Endothelial cell of umbilical vein (primary cell): Measurements from ENCODE around the gene ACADSB. TPM values are rescaled to one million over a fixed set of nuclear protein-coding genes. Genes with fewer than 3 reads are reported as not detected.

Experiments used
- BruUV-seq: library from RNA; stranded (reverse); fragments of 400-500 nt; replicated peaks from 2 replicates; lab custom pipeline; 2021; lab: Mats Ljungman, UMichigan
- CTCF ChIA-PET: fragments of 300-600, 350-600 bp; sonication (Branson Sonifier 250); formaldehyde crosslinking; loops from one replicate; lab custom pipeline; 2021; ENCODE audit warnings: antibody characterized with exemption, inconsistent platforms; lab: Charles Lee
- POLR2A ChIA-PET: fragments of 300-600, 350-600 bp; sonication (Branson Sonifier 250); formaldehyde crosslinking; loops from one replicate; lab custom pipeline; 2021; ENCODE audit warnings: antibody characterized with exemption, inconsistent platforms; lab: Charles Lee
- DNase-seq: peaks from one replicate; pipeline ENCODE4 v3.0.0-alpha.2; 2011; ENCODE audit warnings: low read depth, low spot score
- FAIRE-seq: peaks from 2 replicates; lab custom pipeline; 2011; peaks lifted over from hg19 to GRCh38; lab: Jason Lieb, UNC
- H2AFZ ChIP-seq: 2 replicates; pipeline ENCODE4 v1.6.0; 2012; ENCODE audit warnings: low read depth, low read length, control low read depth, inconsistent platforms
- H3K27ac ChIP-seq: 2 replicates; pipeline ENCODE4 v1.5.1; 2011; ENCODE audit warnings: low read depth, mild to moderate bottlenecking, control low read depth, low read length, moderate library complexity; ENCODE audit not compliant: insufficient read depth
- H3K27me3 ChIP-seq, 2 experiments: 2 replicates each; pipeline versions ENCODE4 v1.6.0 to v1.6.1; 2011; ENCODE audit warnings: low read length in 2 of 2, mixed read lengths in 1 of 2; ENCODE audit not compliant: control insufficient read depth in 2 of 2, insufficient read depth in 2 of 2
- H3K36me3 ChIP-seq, 2 experiments: 2 replicates in 1 of 2; 3 replicates in 1 of 2; pipeline ENCODE4 v1.5.1; 2011; ENCODE audit warnings: low read length in 2 of 2, mild to moderate bottlenecking in 1 of 2, moderate library complexity in 1 of 2; ENCODE audit not compliant: control insufficient read depth in 2 of 2, insufficient read depth in 2 of 2; ENCODE audit errors: extremely low read depth in 1 of 2
- H3K4me1 ChIP-seq: 3 replicates; pipeline ENCODE4 v1.5.1; 2011; ENCODE audit warnings: mild to moderate bottlenecking, low read length; ENCODE audit not compliant: control insufficient read depth, insufficient read depth; ENCODE audit errors: extremely low read depth
- H3K4me2 ChIP-seq: 2 replicates; pipeline ENCODE4 v1.6.1; 2011; ENCODE audit warnings: low read length, control low read depth, mixed read lengths; ENCODE audit not compliant: insufficient read depth
- H3K4me3 ChIP-seq, 3 experiments: fragments of 200-600 bp in 1 of 3; sonication (generic), shearing (Covaris generic) in 1 of 3; replicated peaks in 1 of 3; 2 replicates each; pipeline ENCODE4 v1.5.1; 2011 to 2016; ENCODE audit warnings: control low read depth in 3 of 3, low read length in 3 of 3, mild to moderate bottlenecking in 2 of 3, inconsistent platforms in 1 of 3, low read depth in 1 of 3, moderate library complexity in 1 of 3; ENCODE audit not compliant: insufficient read depth in 1 of 3
- H3K79me2 ChIP-seq: 2 replicates; pipeline ENCODE4 v1.6.0; 2012; ENCODE audit warnings: low read length, inconsistent platforms; ENCODE audit not compliant: control insufficient read depth, insufficient read depth
- H3K9ac ChIP-seq: replicated peaks from 2 replicates; pipeline ENCODE3; 2011; ENCODE audit warnings: low read length, control low read depth; ENCODE audit not compliant: insufficient read depth; ENCODE audit errors: extremely low read depth
- H3K9me1 ChIP-seq: replicated peaks from 3 replicates; pipeline ENCODE4 v1.6.0; 2011; ENCODE audit warnings: mild to moderate bottlenecking, low read length; ENCODE audit not compliant: control insufficient read depth, insufficient read depth; ENCODE audit errors: extremely low read depth
- H3K9me3 ChIP-seq: replicated peaks from 2 replicates; pipeline ENCODE4 v1.5.1; 2012; ENCODE audit warnings: low read length, inconsistent platforms; ENCODE audit not compliant: control insufficient read depth, insufficient read depth
- H4K20me1 ChIP-seq: replicated peaks from 2 replicates; pipeline ENCODE3; 2011; ENCODE audit warnings: mild to moderate bottlenecking, low read length; ENCODE audit not compliant: control insufficient read depth, insufficient read depth; ENCODE audit errors: extremely low read depth
- CTCF ChIP-seq, 2 donors: IDR thresholded peaks; 1 replicate in 1 of 2; 2 replicates in 1 of 2; pipeline ENCODE4 v1.5.1; 2011; ENCODE audit warnings: low read length in 2 of 2, mild to moderate bottlenecking in 2 of 2, moderate library complexity in 2 of 2, control low read depth in 1 of 2, inconsistent platforms in 1 of 2, low read depth in 1 of 2; ENCODE audit not compliant: insufficient read depth in 1 of 2; ENCODE audit errors: extremely low read depth in 1 of 2
- EZH2 ChIP-seq: IDR thresholded peaks from 2 replicates; pipeline ENCODE4 v1.6.1; 2012; ENCODE audit warnings: borderline replicate concordance, low read depth, mild to moderate bottlenecking, moderate library complexity, low read length, inconsistent platforms; ENCODE audit not compliant: severe bottlenecking
- FOS ChIP-seq: IDR thresholded peaks from 2 replicates; pipeline ENCODE4 v1.6.1; 2011; ENCODE audit warnings: mild to moderate bottlenecking, low read length, moderate library complexity, borderline replicate concordance; ENCODE audit not compliant: insufficient read depth
- JUN ChIP-seq: IDR thresholded peaks from 2 replicates; pipeline ENCODE4 v1.6.1; 2011; ENCODE audit warnings: borderline replicate concordance, low read depth; ENCODE audit not compliant: insufficient read length, insufficient read depth
- MAX ChIP-seq: IDR thresholded peaks from 2 replicates; pipeline ENCODE4 v1.6.1; 2011; ENCODE audit not compliant: insufficient read depth, insufficient read length
- MYC ChIP-seq: IDR thresholded peaks from one replicate; pipeline ENCODE4 v1.6.1; 2011; ENCODE audit warnings: mild to moderate bottlenecking, low read depth, low read length
- POLR2A ChIP-seq: IDR thresholded peaks from 2 replicates; pipeline ENCODE4 v1.6.1; 2012; ENCODE audit warnings: low read depth, mild to moderate bottlenecking, control low read depth, low read length
- POLR2AphosphoS5 ChIP-seq: IDR thresholded peaks from 2 replicates; pipeline ENCODE4 v1.6.1; 2012; ENCODE audit warnings: low read depth, mild to moderate bottlenecking, control low read depth, low read length, moderate library complexity; ENCODE audit not compliant: insufficient read depth
- dilution Hi-C: fragments of 300-500 bp; cut with MboI; formaldehyde crosslinking; loops from one replicate; pipeline ENCODE4 v1.15.0; 2019; ENCODE audit warnings: low sequenced_read_pairs; ENCODE audit not compliant: extremely low pct_ligation_motif_present
- intact Hi-C: fragments of 100-400 bp; cut with micrococcal nuclease; formaldehyde crosslinking; loops from one replicate; pipeline ENCODE4 v1.10.0; 2022
- polyA plus RNA-seq, 4 experiments: library from polyadenylated mRNA; depleted of rRNA in 3 of 4; stranded (reverse) in 3 of 4; unstranded in 1 of 4; fragments of >200 nt; gene quantifications; 2 replicates each; pipeline versions ENCODE4 v1.2.1 to v1.2.3, GENCODE V29; 2011 to 2012; ENCODE audit warnings: missing spikeins in 1 of 4
- total RNA-seq: library from RNA; stranded (reverse); gene quantifications from 2 replicates; pipeline ENCODE4 v1.2.3, GENCODE V29; 2021

The ACADSB gene
- total and polyA plus RNA-seq, 2 donors (not counting 3 experiments of a cell fraction or from before 2014, with no cell fraction given): 3.1 to 15.2 TPM

GRCh38 chr10:123043409-123043925 is 34.7 kb downstream of the ACADSB start:
- H3K4me3 ChIP-seq: no peak overlapping the region
- intact Hi-C loops: loop anchor here (1.0 kb wide), 1 partner anchor 516 kb away; no protein-coding TSS in a partner anchor
- H3K4me1 ChIP-seq: no peaks in the 10 kb centered on the region
- no peaks in the 10 kb centered on the region for H3K9me1 ChIP-seq
- H3K79me2 ChIP-seq: no peaks in the 10 kb centered on the region
- DNase-seq: peak; percentile 61
- POLR2A ChIA-PET: no interaction called here
- H3K9me3 ChIP-seq: no peaks in the 10 kb centered on the region
- no peaks in the 10 kb centered on the region for H3K27me3 ChIP-seq
- no peaks in the 10 kb centered on the region for H3K36me3 ChIP-seq
- no peak overlapping the region for H3K27ac ChIP-seq
- no peak overlapping the region for H3K9ac ChIP-seq
- no TSS peak for BruUV-seq
- H2AFZ ChIP-seq: no peak overlapping the region
- no peaks in the 10 kb centered on the region for H4K20me1 ChIP-seq
- dilution Hi-C loops: no loop called here
- TF ChIP-seq FOS (no peak), CTCF (IDR thresholded peaks at IDR 0.05; ENCODE audit: extremely low read depth in 1 of 2, insufficient read depth in 1 of 2, low read depth in 1 of 2, low read length in 2 of 2) (peak; percentile 59 to 76)
- H3K4me2 ChIP-seq: no peak overlapping the region
- CTCF ChIA-PET: interaction anchor here (0.6 to 1.6 kb wide), 26 partner anchors 8 to 1418 kb away, joined by 3 to 15 read pairs (median 3); partner anchors contain the start of gene LHPP
- peak; percentile 92 for FAIRE-seq

- Histone ChIP-seq H3K4me2 (no peak overlapping the region), H3K27me3 (no peaks in the 10 kb centered on the region), H2AFZ (no peak overlapping the region), H4K20me1 (no peaks in the 10 kb centered on the region), H3K36me3 (no peaks in the 10 kb centered on the region), H3K9me3 (no peaks in the 10 kb centered on the region), H3K4me3 (no peak overlapping the region), H3K9me1 (no peaks in the 10 kb centered on the region), H3K9ac (no peak overlapping the region), H3K4me1 (no peaks in the 10 kb centered on the region), H3K79me2 (no peaks in the 10 kb centered on the region), H3K27ac (no peak overlapping the region)
- FAIRE-seq (peak; percentile 52), DNase-seq (peak; percentile 18)
- no peak for TF ChIP-seq MAX
- TF ChIP-seq FOS: no peak
- no peak for TF ChIP-seq JUN
- no peak for TF ChIP-seq EZH2
- no peak for TF ChIP-seq MYC
- TF ChIP-seq POLR2AphosphoS5: no peak
- no peak for TF ChIP-seq POLR2A
- no peak for TF ChIP-seq CTCF (IDR thresholded peaks at IDR 0.05; ENCODE audit: extremely low read depth in 1 of 2, insufficient read depth in 1 of 2, low read depth in 1 of 2, low read length in 2 of 2)
- intact Hi-C loops (loop anchor here (1.0 kb wide), 1 partner anchor 89 kb away; no protein-coding TSS in a partner anchor), dilution Hi-C loops (no loop called here)
- no TSS peak for BruUV-seq
- ChIA-PET POLR2A (no interaction called here), CTCF (interaction anchor here (0.9 to 2.7 kb wide), 4 partner anchors 23 to 514 kb away, joined by 3 to 11 read pairs (median 6); no protein-coding TSS in a partner anchor)
These were observed 35.6 kb downstream of the ACADSB start for GRCh38 chr10:123044391-123044790.
